IPS-20b (cell line): ENCODE measurements around the gene KCNIP3.

Experiments used
- H3K27ac ChIP-seq: one replicate; pipeline ENCODE4 v1.5.1; 2013; ENCODE audit warnings: low read length
- H3K27me3 ChIP-seq: 2 replicates; pipeline ENCODE4 v1.6.1; 2013; ENCODE audit warnings: mild to moderate bottlenecking, low read length, inconsistent platforms; ENCODE audit not compliant: insufficient read depth
- H3K36me3 ChIP-seq: 2 replicates; pipeline ENCODE4 v1.6.1; 2013; ENCODE audit warnings: low read depth, mild to moderate bottlenecking, inconsistent platforms, low read length, moderate library complexity; ENCODE audit not compliant: insufficient read depth
- H3K4me1 ChIP-seq: 2 replicates; pipeline ENCODE4 v1.6.1; 2013; ENCODE audit warnings: mild to moderate bottlenecking, control low read depth, inconsistent platforms, low read length, moderate library complexity; ENCODE audit not compliant: insufficient read depth
- H3K4me3 ChIP-seq: 2 replicates; pipeline ENCODE4 v1.5.1; 2013; ENCODE audit warnings: mild to moderate bottlenecking, low read length, inconsistent platforms
- H3K9ac ChIP-seq: 2 replicates; pipeline ENCODE4 v1.6.1; 2013; ENCODE audit warnings: low read depth, mild to moderate bottlenecking, inconsistent platforms, low read length, moderate library complexity
- H3K9me3 ChIP-seq: 2 replicates; pipeline ENCODE4 v1.6.1; 2013; ENCODE audit warnings: mild to moderate bottlenecking, low read depth, low read length, inconsistent platforms; ENCODE audit not compliant: insufficient read depth

The KCNIP3 gene

DNA sequence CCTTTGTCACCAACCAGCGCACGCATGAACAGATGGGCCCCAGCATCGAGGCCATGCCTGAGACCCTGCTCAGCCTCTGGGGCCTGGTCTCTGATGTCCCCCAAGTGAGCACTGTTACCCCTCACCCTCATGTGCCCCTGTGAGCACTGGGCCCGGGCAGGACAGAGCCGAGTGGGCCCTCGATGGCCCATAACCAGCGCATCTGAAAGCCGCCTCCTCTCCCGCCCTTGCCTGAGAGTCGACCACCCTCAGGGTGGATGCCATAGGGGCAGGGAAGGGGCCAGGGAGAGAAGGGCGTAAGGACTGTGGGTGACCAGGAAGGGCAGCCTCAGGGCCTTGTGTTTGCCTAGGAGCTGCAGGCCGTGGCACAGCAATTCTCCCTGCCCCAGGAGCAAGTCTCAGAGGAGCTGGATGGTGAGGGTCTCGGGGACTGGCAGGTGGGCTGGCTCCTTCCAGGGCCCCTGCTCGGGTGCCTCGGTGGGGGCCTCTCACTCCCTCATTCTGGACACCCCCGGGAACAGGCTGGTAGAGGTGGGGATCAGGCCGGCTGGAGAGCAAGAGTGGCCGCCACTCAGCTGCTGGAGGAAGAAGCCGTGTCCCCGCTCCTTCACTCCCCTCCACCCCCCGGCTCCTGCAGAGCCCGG, 20.8 kb upstream of the KCNIP3 start:
- H3K27me3 ChIP-seq = no peaks in the 10 kb centered on the region
- H3K9ac ChIP-seq = no peak overlapping the region
- H3K4me3 ChIP-seq = no peak overlapping the region
- H3K9me3 ChIP-seq = no peaks in the 10 kb centered on the region
- no peak overlapping the region for H3K27ac ChIP-seq
- no peaks in the 10 kb centered on the region for H3K4me1 ChIP-seq
- H3K36me3 ChIP-seq = no peaks in the 10 kb centered on the region

DNA sequence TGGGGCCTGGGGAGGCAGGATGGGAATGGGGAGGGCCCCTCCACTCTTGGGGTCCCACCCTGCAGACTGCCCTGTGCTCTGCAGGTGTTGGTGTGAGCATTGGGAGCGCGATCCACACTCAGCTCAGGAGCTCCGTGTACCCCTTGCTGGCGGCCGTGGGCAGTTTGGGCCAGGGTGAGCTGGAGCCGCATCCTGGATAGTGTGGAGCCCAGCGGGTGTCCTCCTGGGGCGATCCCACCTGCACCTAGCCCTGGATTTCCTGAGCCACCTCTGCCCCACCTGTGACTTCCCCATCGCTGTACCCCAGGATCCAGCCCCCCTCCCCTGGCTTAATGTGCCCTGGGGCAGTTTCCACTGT, 20.3 kb upstream of the KCNIP3 start:
- Histone ChIP-seq H3K9me3 (no peaks in the 10 kb centered on the region), H3K27ac (no peak overlapping the region), H3K4me3 (no peak overlapping the region), H3K9ac (no peak overlapping the region), H3K4me1 (no peaks in the 10 kb centered on the region), H3K27me3 (no peaks in the 10 kb centered on the region), H3K36me3 (no peaks in the 10 kb centered on the region)

DNA sequence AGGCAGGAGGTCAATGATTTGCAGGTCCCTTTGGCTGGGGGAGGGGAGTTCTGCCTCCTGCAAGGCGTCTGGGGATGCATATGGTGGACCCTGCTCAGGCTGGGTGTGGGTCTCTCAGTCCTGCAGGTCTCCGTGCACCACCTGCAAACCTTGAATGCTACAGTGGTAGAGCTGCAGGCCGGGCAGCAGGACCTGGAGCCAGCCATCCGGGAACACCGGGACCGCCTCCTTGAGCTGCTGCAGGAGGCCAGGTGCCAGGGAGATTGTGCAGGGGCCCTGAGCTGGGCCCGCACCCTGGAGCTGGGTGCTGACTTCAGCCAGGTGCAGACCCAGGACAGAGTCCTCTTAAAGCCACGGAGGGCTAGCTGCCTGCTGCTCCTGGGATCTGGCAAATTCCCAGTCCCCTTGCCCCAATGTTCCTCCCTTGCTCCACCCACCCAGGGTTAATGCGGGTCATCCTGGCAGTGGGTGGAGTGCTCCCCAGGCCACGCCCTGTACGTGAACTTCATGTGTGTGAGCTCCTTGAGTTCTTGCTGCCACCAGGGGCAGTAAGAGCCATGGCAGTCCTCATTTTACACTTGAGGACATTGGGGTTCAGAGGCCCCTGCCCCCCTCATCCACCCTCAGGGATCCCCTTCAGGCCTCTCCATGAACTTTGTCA, 19.8 kb upstream of the KCNIP3 start:
- no peaks in the 10 kb centered on the region for H3K4me1 ChIP-seq
- H3K9ac ChIP-seq = no peak overlapping the region
- no peaks in the 10 kb centered on the region for H3K36me3 ChIP-seq
- no peaks in the 10 kb centered on the region for H3K27me3 ChIP-seq
- no peak overlapping the region for H3K4me3 ChIP-seq
- H3K27ac ChIP-seq = no peak overlapping the region
- no peaks in the 10 kb centered on the region for H3K9me3 ChIP-seq

DNA sequence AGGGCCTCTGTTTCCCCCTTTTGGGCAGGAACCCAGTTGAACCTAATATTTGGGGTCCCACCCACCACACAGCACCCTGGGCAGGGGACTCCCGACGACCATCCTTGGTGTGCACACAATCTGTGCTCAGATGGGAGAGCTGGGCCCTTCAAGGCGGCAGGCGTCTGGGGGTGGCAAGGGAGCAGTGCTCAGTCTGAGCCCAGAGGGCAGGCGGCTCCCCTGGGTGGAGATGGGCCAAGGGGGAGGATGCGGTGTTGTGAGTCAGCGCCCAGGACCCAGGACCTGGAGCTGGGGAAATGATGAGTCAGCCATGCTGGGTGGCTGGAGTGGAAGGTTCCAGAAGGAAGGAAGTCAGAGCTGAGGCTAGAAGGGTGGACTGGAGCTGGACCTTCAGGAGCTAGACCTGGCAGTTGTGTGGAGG, 19.1 kb upstream of the KCNIP3 start:
- H3K27ac ChIP-seq = no peak overlapping the region
- H3K4me3 ChIP-seq = no peak overlapping the region
- no peak overlapping the region for H3K9ac ChIP-seq
- no peaks in the 10 kb centered on the region for H3K27me3 ChIP-seq
- no peaks in the 10 kb centered on the region for H3K9me3 ChIP-seq
- no peaks in the 10 kb centered on the region for H3K36me3 ChIP-seq
- no peaks in the 10 kb centered on the region for H3K4me1 ChIP-seq

DNA sequence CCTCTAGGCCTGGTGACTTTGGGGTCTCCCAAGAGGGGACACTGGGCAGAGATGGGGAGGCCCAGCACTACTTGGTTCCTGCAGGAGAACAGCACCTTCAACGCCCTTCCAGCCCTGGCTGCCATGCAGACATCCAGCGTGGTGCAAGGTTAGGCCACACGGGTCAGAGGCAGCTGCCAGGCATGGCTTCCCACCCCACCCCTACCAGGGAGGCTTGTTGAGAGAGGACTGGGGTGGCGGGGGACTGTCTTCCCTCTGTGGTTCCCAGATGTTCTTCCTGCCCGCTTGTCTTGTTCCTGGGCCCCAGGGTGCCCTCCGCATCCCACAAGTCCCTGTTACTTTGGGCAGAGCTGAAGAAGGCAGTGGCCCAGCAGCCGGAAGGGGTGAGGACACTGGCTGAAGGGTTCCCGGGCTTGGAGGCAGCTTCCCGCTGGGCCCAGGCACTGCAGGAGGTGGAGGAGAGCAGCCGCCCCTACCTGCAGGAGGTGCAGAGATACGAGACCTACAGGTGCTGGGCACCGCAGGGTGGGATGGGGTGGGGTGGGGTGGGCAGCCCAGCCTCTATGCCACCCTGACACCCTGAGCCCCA, 18.4 kb upstream of the KCNIP3 start:
- Histone ChIP-seq H3K4me1 (no peaks in the 10 kb centered on the region), H3K9me3 (no peaks in the 10 kb centered on the region), H3K27ac (no peak overlapping the region), H3K27me3 (no peaks in the 10 kb centered on the region), H3K36me3 (no peaks in the 10 kb centered on the region), H3K4me3 (no peak overlapping the region), H3K9ac (no peak overlapping the region)

DNA sequence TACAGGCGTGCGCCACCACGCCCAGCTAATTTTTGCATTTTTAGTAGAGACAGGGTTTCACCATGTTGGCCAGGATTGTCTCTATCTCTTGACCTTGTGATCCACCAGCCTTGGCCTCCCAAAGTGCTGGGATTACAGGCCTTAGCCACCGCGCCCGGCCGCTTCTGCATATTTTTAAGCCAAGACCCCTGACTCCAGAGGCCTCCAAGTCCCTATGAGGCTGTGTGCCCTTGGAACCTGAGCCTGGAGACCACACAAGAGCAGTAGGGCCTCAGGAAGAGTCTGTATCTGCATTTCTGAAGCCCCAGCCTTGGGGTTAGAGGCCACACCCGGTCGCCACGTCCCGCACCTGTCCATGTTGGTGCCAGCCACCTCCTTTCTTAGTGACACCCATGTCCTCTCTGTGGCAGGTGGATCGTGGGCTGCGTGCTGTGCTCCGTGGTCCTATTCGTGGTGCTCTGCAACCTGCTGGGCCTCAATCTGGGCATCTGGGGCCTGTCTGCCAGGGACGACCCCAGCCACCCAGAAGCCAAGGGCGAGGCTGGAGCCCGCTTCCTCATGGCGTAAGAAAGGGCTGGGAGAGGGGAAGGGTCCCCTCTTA, 17.6 kb upstream of the KCNIP3 start:
- H3K27ac ChIP-seq = no peak overlapping the region
- H3K4me1 ChIP-seq = no peaks in the 10 kb centered on the region
- H3K27me3 ChIP-seq = no peaks in the 10 kb centered on the region
- H3K4me3 ChIP-seq = no peak overlapping the region
- H3K9me3 ChIP-seq = no peaks in the 10 kb centered on the region
- no peak overlapping the region for H3K9ac ChIP-seq
- H3K36me3 ChIP-seq = no peaks in the 10 kb centered on the region

DNA sequence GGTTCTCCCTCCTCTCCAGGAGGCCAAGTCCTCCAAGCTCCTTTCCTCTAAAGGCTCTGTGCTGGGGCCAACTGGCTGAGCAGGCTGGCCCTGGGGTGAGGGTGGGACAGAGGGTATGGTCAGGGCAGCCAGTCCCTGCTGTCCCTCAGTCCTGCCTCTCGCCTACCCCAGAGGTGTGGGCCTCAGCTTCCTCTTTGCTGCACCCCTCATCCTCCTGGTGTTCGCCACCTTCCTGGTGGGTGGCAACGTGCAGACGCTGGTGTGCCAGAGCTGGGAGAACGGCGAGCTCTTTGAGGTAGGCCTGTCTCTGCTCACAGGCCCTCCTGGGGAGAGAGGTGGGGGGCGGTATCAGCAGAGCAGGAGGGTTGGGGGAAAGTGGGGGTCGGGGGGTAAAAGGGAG, 16.1 kb upstream of the KCNIP3 start:
- Histone ChIP-seq H3K4me1 (no peaks in the 10 kb centered on the region), H3K4me3 (no peak overlapping the region), H3K36me3 (no peaks in the 10 kb centered on the region), H3K27me3 (no peaks in the 10 kb centered on the region), H3K9ac (no peak overlapping the region), H3K27ac (no peak overlapping the region), H3K9me3 (no peaks in the 10 kb centered on the region)

DNA sequence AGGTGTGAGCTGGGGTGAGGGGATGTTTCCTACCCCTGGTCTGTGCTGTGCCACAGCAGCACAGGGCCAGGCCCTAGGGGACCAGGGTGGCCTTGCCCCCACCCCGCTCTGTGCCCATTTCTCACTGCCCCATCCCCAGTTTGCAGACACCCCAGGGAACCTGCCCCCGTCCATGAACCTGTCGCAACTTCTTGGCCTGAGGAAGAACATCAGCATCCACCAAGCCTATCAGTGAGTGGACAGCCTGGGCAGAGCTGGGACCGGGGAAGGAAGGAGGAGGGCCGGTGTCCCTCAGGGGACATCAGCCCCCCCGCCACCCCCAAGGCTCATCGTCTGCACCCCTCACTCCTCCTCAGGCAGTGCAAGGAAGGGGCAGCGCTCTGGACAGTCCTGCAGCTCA, 15.4 kb upstream of the KCNIP3 start:
- Histone ChIP-seq H3K9ac (no peak overlapping the region), H3K36me3 (no peaks in the 10 kb centered on the region), H3K4me1 (no peaks in the 10 kb centered on the region), H3K9me3 (no peaks in the 10 kb centered on the region), H3K27ac (no peak overlapping the region), H3K27me3 (no peaks in the 10 kb centered on the region), H3K4me3 (no peak overlapping the region)

DNA sequence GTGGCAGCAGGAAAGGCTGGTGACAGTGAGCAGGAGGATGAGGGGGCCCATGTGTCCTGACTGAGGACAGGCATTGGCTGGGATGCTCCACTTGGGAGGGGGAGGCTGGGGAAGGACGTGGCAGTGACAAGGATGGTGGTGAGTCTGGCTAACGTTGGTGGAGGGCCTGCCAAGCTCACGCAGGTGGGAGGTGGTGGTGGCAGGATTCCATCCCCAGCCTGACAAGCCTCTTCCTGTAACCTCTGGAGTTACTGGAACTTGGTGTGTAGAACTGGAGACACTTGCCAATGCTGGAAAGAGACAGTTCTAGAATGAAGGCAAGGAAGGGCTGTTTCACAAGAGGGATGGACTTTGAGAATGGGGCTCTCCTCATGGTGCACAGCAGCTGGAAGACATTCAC, 14.7 kb upstream of the KCNIP3 start:
- Histone ChIP-seq H3K9ac (no peak overlapping the region), H3K4me1 (no peaks in the 10 kb centered on the region), H3K9me3 (no peaks in the 10 kb centered on the region), H3K27me3 (no peaks in the 10 kb centered on the region), H3K27ac (no peak overlapping the region), H3K4me3 (no peak overlapping the region), H3K36me3 (no peaks in the 10 kb centered on the region)

DNA sequence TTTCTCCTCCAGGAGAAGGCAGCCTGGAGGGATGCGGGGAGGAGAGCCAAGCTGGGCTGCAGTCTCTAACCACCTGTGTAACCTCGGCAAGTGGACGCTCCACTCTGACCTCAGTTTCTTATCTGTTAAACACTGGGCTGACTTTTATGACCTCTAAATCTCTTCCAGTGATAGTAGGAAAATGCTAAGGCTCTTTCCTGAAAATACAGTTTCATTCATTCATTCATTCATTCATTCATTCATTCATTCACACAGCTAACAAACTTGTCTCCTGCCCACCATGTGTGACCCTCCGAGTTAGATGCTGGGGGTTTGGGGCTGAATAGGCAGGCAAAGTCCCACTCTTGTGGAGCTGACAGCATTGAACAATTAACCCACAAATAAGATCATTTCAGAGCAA, 13.6 kb upstream of the KCNIP3 start:
- H3K4me3 ChIP-seq = no peak overlapping the region
- H3K36me3 ChIP-seq = no peaks in the 10 kb centered on the region
- H3K27ac ChIP-seq = no peak overlapping the region
- no peak overlapping the region for H3K9ac ChIP-seq
- H3K4me1 ChIP-seq = no peaks in the 10 kb centered on the region
- H3K9me3 ChIP-seq = no peaks in the 10 kb centered on the region
- no peaks in the 10 kb centered on the region for H3K27me3 ChIP-seq

DNA sequence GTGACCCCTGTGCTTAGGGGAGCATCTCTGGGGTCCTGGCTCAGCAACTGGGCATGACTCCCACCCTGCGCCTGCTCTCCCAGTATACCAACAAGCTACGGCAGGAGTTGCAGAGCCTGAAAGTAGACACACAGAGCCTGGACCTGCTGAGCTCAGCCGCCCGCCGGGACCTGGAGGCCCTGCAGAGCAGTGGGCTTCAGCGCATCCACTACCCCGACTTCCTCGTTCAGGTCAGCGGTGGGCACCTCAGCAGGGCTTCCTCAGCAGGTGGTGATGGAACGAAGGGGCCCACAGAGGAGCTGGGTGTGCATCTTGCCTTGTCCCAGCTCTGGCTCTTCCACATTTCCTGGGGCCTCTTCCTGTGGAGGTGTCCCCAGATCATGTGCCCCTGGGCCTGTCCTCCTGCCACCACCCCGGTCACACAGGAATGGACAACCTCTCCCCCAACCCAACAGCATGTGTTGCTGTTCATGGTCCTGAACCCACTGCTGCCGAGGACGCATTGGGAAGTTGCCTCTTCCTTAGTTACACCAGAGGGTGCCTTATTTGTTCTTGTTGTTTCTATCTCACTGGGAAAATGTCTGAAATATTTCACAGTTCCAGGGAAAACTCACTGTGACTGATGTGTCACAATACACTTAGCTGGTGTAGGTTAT, 12.1 kb upstream of the KCNIP3 start:
- no peak overlapping the region for H3K27ac ChIP-seq
- H3K9ac ChIP-seq = no peak overlapping the region
- H3K4me1 ChIP-seq = no peaks in the 10 kb centered on the region
- H3K4me3 ChIP-seq = no peak overlapping the region
- no peaks in the 10 kb centered on the region for H3K27me3 ChIP-seq
- H3K36me3 ChIP-seq = no peaks in the 10 kb centered on the region
- no peaks in the 10 kb centered on the region for H3K9me3 ChIP-seq

DNA sequence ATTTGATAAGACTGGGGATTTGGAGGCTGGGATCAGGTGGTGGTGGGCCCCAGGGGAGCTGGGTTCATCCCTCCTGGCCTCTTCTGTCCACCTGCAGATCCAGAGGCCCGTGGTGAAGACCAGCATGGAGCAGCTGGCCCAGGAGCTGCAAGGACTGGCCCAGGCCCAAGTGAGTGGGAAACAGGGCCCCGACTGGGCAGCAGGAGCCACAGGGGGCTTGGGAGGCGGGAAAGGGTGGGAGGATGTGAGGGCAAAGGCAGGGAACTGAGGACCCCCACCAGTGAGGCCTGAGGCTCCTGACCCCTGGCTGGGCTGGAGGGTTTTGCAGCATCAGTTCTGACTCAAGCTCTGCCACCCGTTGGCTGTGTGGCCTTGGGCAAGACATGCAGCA, 11.6 kb upstream of the KCNIP3 start:
- Histone ChIP-seq H3K4me3 (no peak overlapping the region), H3K36me3 (no peaks in the 10 kb centered on the region), H3K4me1 (no peaks in the 10 kb centered on the region), H3K27ac (no peak overlapping the region), H3K27me3 (no peaks in the 10 kb centered on the region), H3K9ac (no peak overlapping the region), H3K9me3 (no peaks in the 10 kb centered on the region)
